ENCODE results near the gene DBI. TPM values are rescaled to one million over a fixed set of nuclear protein-coding genes. Genes with fewer than 3 reads are reported as not detected.
A peak's percentile ranks its signal among the peaks of the same experiment; 100 is the strongest.

The DBI gene
- total and polyA plus RNA-seq, 11 donors: 208 to 868 (median 287) TPM

- DNase-seq: no peak
- WGBS, 4 donors: 83 to 94% (median 91%) methylated on average over 4 of the region's 4 CpGs
These were observed 18.2 kb downstream of the DBI start for GRCh38 chr2:119384971-119385370.

GRCh38 chr2:119385466-119385865 lies 18.7 kb downstream of the DBI start:
- DNase-seq (no peak), ATAC-seq (no peak)
- TF ChIP-seq CTCF (IDR thresholded peaks at IDR 0.05) (no peak), POLR2A (IDR thresholded peaks at IDR 0.05) (no peak)
- intact Hi-C loops (cut with DNase I): no loop called here
- Histone ChIP-seq H3K27ac (no peak overlapping the region), H3K27me3 (no peaks in the 10 kb centered on the region), H3K4me3 (no peak overlapping the region), H3K36me3 (no peaks in the 10 kb centered on the region), H3K9me3 (no peaks in the 10 kb centered on the region), H3K4me1 (peaks cover 0 to 37% (median 21%) of the 10 kb centered on the region in 12 donors)
- WGBS, 4 donors: 89 to 96% (median 92%) methylated on average over 3 of the region's 3 CpGs

More at GRCh38 chr2:119384971-119385370, 18.2 kb downstream of the DBI start:
- no peak for ATAC-seq
- Histone ChIP-seq H3K27me3 (no peaks in the 10 kb centered on the region), H3K27ac (no peak overlapping the region), H3K9me3 (no peaks in the 10 kb centered on the region), H3K36me3 (no peaks in the 10 kb centered on the region), H3K4me3 (no peak overlapping the region), H3K4me1 (peaks cover 0 to 32% (median 19%) of the 10 kb centered on the region in 12 donors)
- intact Hi-C loops (cut with DNase I): no loop called here
- TF ChIP-seq CTCF (IDR thresholded peaks at IDR 0.05): no peak
- TF ChIP-seq POLR2A (IDR thresholded peaks at IDR 0.05): no peak

GRCh38 chr2:119387381-119388129 lies 20.8 kb downstream of the DBI start:
- peak; percentile 49 to 81 (median 78) for DNase-seq
- Histone ChIP-seq H3K27ac (peak overlapping the region in 11 of 12 donors; percentile 9 to 82 (median 62)), H3K36me3 (no peaks in the 10 kb centered on the region), H3K9me3 (no peaks in the 10 kb centered on the region), H3K27me3 (no peaks in the 10 kb centered on the region), H3K4me3 (no peak overlapping the region), H3K4me1 (peaks cover 0 to 37% (median 21%) of the 10 kb centered on the region in 12 donors)
- WGBS, 4 donors: 29 to 31% (median 30%) methylated on average over 9 of the region's 9 CpGs
- intact Hi-C loops (cut with DNase I): loop anchor here in 1 of 10 donors (2.0 kb wide), 1 partner anchor 17 kb away; no protein-coding TSS in a partner anchor
- TF ChIP-seq POLR2A (IDR thresholded peaks at IDR 0.05) (no peak), CTCF (IDR thresholded peaks at IDR 0.05) (peak in 6 of 12 donors; percentile 15 to 60 (median 43))
- ATAC-seq: peak; percentile 59 to 84 (median 82)

- H3K4me1 ChIP-seq: peaks cover 0 to 37% (median 21%) of the 10 kb centered on the region in 12 donors
- H3K27ac ChIP-seq: peak overlapping the region in 10 of 12 donors; percentile 14 to 52 (median 24)
- TF ChIP-seq CTCF (IDR thresholded peaks at IDR 0.05) (no peak), POLR2A (IDR thresholded peaks at IDR 0.05) (no peak)
- ATAC-seq (peak in 2 of 4 donors; percentile 27 to 43), DNase-seq (peak in 3 of 5 donors; percentile 36 to 63 (median 53))
- intact Hi-C loops (cut with DNase I): no loop called here
- no peaks in the 10 kb centered on the region for H3K9me3 ChIP-seq
- H3K27me3 ChIP-seq: no peaks in the 10 kb centered on the region
- no peak overlapping the region for H3K4me3 ChIP-seq
- no peaks in the 10 kb centered on the region for H3K36me3 ChIP-seq
- 14 to 23% (median 17%) methylated on average over 5 of the region's 5 CpGs for whole genome bisulfite sequencing, 4 donors
These were observed 23.0 kb downstream of the DBI start for GRCh38 chr2:119389615-119390306.

Data from heart left ventricle (tissue), 16 donors.